H1 (cell line): ENCODE results near the gene INTS6. TPM values are rescaled to one million over a fixed set of nuclear protein-coding genes. Genes with fewer than 3 reads are reported as not detected.

Experiments used
- CTCF ChIA-PET: fragments of 300-600 bp; sonication (Branson Sonifier 250); formaldehyde crosslinking; loops from one replicate; lab custom pipeline; 2021; ENCODE audit not compliant: partially characterized antibody; lab: Charles Lee
- POLR2A ChIA-PET: fragments of 300-600 bp; sonication (Branson Sonifier 250); formaldehyde crosslinking; loops from one replicate; lab custom pipeline; 2021; ENCODE audit warnings: inconsistent platforms; ENCODE audit not compliant: partially characterized antibody; lab: Charles Lee
- DNase-seq, 2 experiments: peaks; one replicate each; pipeline versions ENCODE4 v3.0.0 to v3.0.0-alpha.2; 2010 to 2022; ENCODE audit warnings: low spot score in 2 of 2, low read depth in 1 of 2, mixed read lengths in 1 of 2
- FAIRE-seq: peaks from 2 replicates; lab custom pipeline; 2011; peaks lifted over from hg19 to GRCh38; lab: Jason Lieb, UNC
- H2AFZ ChIP-seq: 2 replicates; pipeline ENCODE4 v1.8.1; 2012; ENCODE audit warnings: low read length, inconsistent platforms
- H2AK5ac ChIP-seq: 2 replicates; pipeline ENCODE4 v1.6.1; 2013; ENCODE audit warnings: low read depth, low read length
- H2BK120ac ChIP-seq: replicated peaks from 2 replicates; pipeline ENCODE3; 2013; ENCODE audit warnings: low read depth, low read length, inconsistent platforms
- H2BK12ac ChIP-seq: 2 replicates; pipeline ENCODE4 v1.6.1; 2013; ENCODE audit warnings: low read depth, low read length
- H2BK15ac ChIP-seq: 2 replicates; pipeline ENCODE4 v1.6.1; 2013; ENCODE audit warnings: low read length
- H2BK20ac ChIP-seq: 2 replicates; pipeline ENCODE4 v1.6.1; 2013; ENCODE audit warnings: low read length
- H2BK5ac ChIP-seq: 2 replicates; pipeline ENCODE4 v1.6.1; 2013; ENCODE audit warnings: low read depth, low read length
- H3K14ac ChIP-seq: 2 replicates; pipeline ENCODE4 v1.6.1; 2013; ENCODE audit warnings: inconsistent platforms; ENCODE audit not compliant: insufficient read length
- H3K18ac ChIP-seq: 2 replicates; pipeline ENCODE4 v1.6.1; 2013; ENCODE audit warnings: low read length; ENCODE audit errors: extremely low read depth
- H3K23ac ChIP-seq: 2 replicates; pipeline ENCODE4 v1.6.1; 2013; ENCODE audit warnings: inconsistent platforms; ENCODE audit not compliant: insufficient read length
- H3K23me2 ChIP-seq: 2 replicates; pipeline ENCODE4 v1.6.1; 2013; ENCODE audit warnings: low read depth, low read length
- H3K27ac ChIP-seq: 2 replicates; pipeline ENCODE4 v1.6.1; 2011; ENCODE audit warnings: low read depth, low read length, inconsistent platforms
- H3K27me3 ChIP-seq, 4 experiments: replicated peaks in 1 of 4; 1 replicate in 1 of 4; 2 replicates in 3 of 4; pipeline versions ENCODE4 v1.6.1 to v1.8.1; 2011 to 2013; ENCODE audit warnings: low read length in 3 of 4, mild to moderate bottlenecking in 3 of 4, inconsistent platforms in 2 of 4, mixed read lengths in 2 of 4, moderate library complexity in 1 of 4; ENCODE audit not compliant: control insufficient read depth in 3 of 4, insufficient read depth in 3 of 4; ENCODE audit errors: extremely low read depth in 1 of 4
- H3K36me3 ChIP-seq, 4 experiments: 2 replicates each; pipeline versions ENCODE4 v1.6.1 to v1.8.1; 2011 to 2013; ENCODE audit warnings: mild to moderate bottlenecking in 4 of 4, low read length in 3 of 4, moderate library complexity in 2 of 4, control low read depth in 1 of 4, inconsistent platforms in 1 of 4; ENCODE audit not compliant: insufficient read depth in 4 of 4, control insufficient read depth in 2 of 4
- H3K4ac ChIP-seq: replicated peaks from 2 replicates; pipeline ENCODE3; 2013; ENCODE audit warnings: low read length, low read depth, mixed read lengths, inconsistent platforms; ENCODE audit not compliant: insufficient read length
- H3K4me1 ChIP-seq, 4 experiments: replicated peaks in 1 of 4; 1 replicate in 1 of 4; 2 replicates in 3 of 4; pipeline versions ENCODE4 v1.6.1 to v1.8.1; 2011 to 2013; ENCODE audit warnings: low read length in 3 of 4, inconsistent platforms in 2 of 4, mixed read lengths in 1 of 4; ENCODE audit not compliant: insufficient read depth in 4 of 4, control insufficient read depth in 3 of 4
- H3K4me2 ChIP-seq, 2 experiments: 2 replicates each; pipeline versions ENCODE4 v1.6.1 to v1.8.1; 2011 to 2013; ENCODE audit warnings: low read depth in 2 of 2, low read length in 2 of 2, control low read depth in 1 of 2, inconsistent platforms in 1 of 2, mild to moderate bottlenecking in 1 of 2; ENCODE audit not compliant: insufficient read depth in 1 of 2
- H3K4me3 ChIP-seq, 4 experiments: fragments of 200-600, 300-600 bp in 1 of 4; sonication (generic), shearing (Covaris generic), sonication (Bioruptor Twin) in 1 of 4; 2 replicates each; pipeline versions ENCODE4 v1.5.1 to v1.8.1; 2011 to 2016; ENCODE audit warnings: low read length in 4 of 4, low read depth in 3 of 4, control low read depth in 2 of 4, inconsistent platforms in 2 of 4, mild to moderate bottlenecking in 2 of 4, mixed read lengths in 1 of 4, moderate library complexity in 1 of 4; ENCODE audit not compliant: insufficient read depth in 2 of 4; ENCODE audit errors: extremely low read depth in 1 of 4
- H3K56ac ChIP-seq: replicated peaks from 2 replicates; pipeline ENCODE3; 2013; ENCODE audit warnings: low read depth, mild to moderate bottlenecking, mixed read lengths, low read length, inconsistent platforms; ENCODE audit not compliant: insufficient read length
- H3K79me1 ChIP-seq: 2 replicates; pipeline ENCODE4 v1.6.1; 2013; ENCODE audit warnings: low read depth, low read length, control low read depth
- H3K79me2 ChIP-seq, 2 experiments: 2 replicates each; pipeline versions ENCODE4 v1.6.1 to v1.8.1; 2012 to 2013; ENCODE audit warnings: low read length in 2 of 2, mild to moderate bottlenecking in 2 of 2, inconsistent platforms in 1 of 2; ENCODE audit not compliant: insufficient read depth in 2 of 2, control insufficient read depth in 1 of 2
- H3K9ac ChIP-seq, 4 experiments: replicated peaks in 1 of 4; 1 replicate in 1 of 4; 2 replicates in 3 of 4; pipeline versions ENCODE4 v1.6.1 to v1.8.1; 2011 to 2013; ENCODE audit warnings: low read depth in 3 of 4, low read length in 3 of 4, control low read depth in 2 of 4, mild to moderate bottlenecking in 2 of 4, moderate library complexity in 2 of 4, inconsistent platforms in 1 of 4; ENCODE audit errors: extremely low read depth in 1 of 4
- H3K9me3 ChIP-seq, 2 experiments: 2 replicates each; pipeline versions ENCODE4 v1.6.1 to v1.8.1; 2012 to 2013; ENCODE audit warnings: mild to moderate bottlenecking in 2 of 2, moderate library complexity in 2 of 2, control low read depth in 1 of 2, inconsistent platforms in 1 of 2, low read depth in 1 of 2, low read length in 1 of 2, mixed read lengths in 1 of 2; ENCODE audit not compliant: insufficient read depth in 2 of 2
- H4K20me1 ChIP-seq, 2 experiments: replicated peaks in 1 of 2; 2 replicates each; pipeline versions ENCODE3 to v1.8.1; 2011 to 2013; ENCODE audit warnings: inconsistent platforms in 2 of 2, low read length in 2 of 2, mild to moderate bottlenecking in 1 of 2; ENCODE audit not compliant: insufficient read depth in 2 of 2, control insufficient read depth in 1 of 2
- H4K5ac ChIP-seq: 2 replicates; pipeline ENCODE4 v1.6.1; 2013; ENCODE audit warnings: low read length, low read depth, mixed read lengths, inconsistent platforms; ENCODE audit not compliant: insufficient read length
- H4K8ac ChIP-seq: 2 replicates; pipeline ENCODE4 v1.8.0; 2013; ENCODE audit warnings: mild to moderate bottlenecking, moderate library complexity, low read length, inconsistent platforms; ENCODE audit not compliant: insufficient read depth; ENCODE audit errors: extremely low read depth
- H4K91ac ChIP-seq: replicated peaks from 2 replicates; pipeline ENCODE3; 2013; ENCODE audit warnings: low read length, mixed read lengths, inconsistent platforms; ENCODE audit not compliant: insufficient read length
- BRCA1 ChIP-seq: IDR thresholded peaks from 2 replicates; pipeline ENCODE4 v1.6.1; 2012; ENCODE audit warnings: low read depth, low read length, improper control_type of control experiment
- GTF2F1 ChIP-seq: IDR thresholded peaks from 2 replicates; pipeline ENCODE4 v1.6.1; 2012; ENCODE audit warnings: low read depth, low read length, improper control_type of control experiment, borderline replicate concordance
- HDAC2 ChIP-seq, 2 experiments: fragments of 300-600 bp in 1 of 2; sonication (generic) in 1 of 2; IDR thresholded peaks; 2 replicates each; pipeline ENCODE4 v1.6.1; 2011 to 2012; ENCODE audit warnings: low read depth in 2 of 2, low read length in 2 of 2, mild to moderate bottlenecking in 2 of 2, moderate library complexity in 2 of 2, borderline replicate concordance in 1 of 2, inconsistent platforms in 1 of 2
- TBP ChIP-seq: IDR thresholded peaks from 2 replicates; pipeline ENCODE4 v1.6.1; 2011; ENCODE audit warnings: low read depth, low read length, improper control_type of control experiment
- WGBS, 2 experiments: shearing (Covaris generic) in 1 of 2; methylation state at CpG; one replicate each; pipeline versions ENCODE4 v1.1.6 to v1.1.7; 2013 to 2015; ENCODE audit warnings: low lambda C conversion rate in 2 of 2, mixed read lengths in 2 of 2, inconsistent platforms in 1 of 2, low coverage in 1 of 2, missing lambda C conversion rate in 1 of 2; ENCODE audit not compliant: insufficient replicate concordance in 2 of 2, insufficient coverage in 1 of 2, insufficient read length in 1 of 2; ENCODE audit errors: extremely low coverage in 1 of 2, missing lambda C conversion rate in 1 of 2; 5-methylcytosine and 5-hydroxymethylcytosine counted together
- polyA plus RNA-seq, 7 experiments: library from polyadenylated mRNA; depleted of rRNA in 3 of 7; stranded (reverse) in 5 of 7; unstranded in 2 of 7; fragments of >200 nt in 5 of 7; fragments of 200-250 nt in 2 of 7; gene quantifications; 1 replicate in 5 of 7; 2 replicates in 1 of 7; 4 replicates in 1 of 7; pipeline versions ENCODE4 v1.2.1 to v1.2.3, GENCODE V29; 2011 to 2013; ENCODE audit warnings: missing spikeins in 2 of 7, mixed read lengths in 2 of 7
- total RNA-seq: library from RNA; stranded (reverse); fragmentation: NEBNext Ultra II Directional; extraction: Animal tissue kit (Norgen Biotek cat#: 25700); gene quantifications from 2 replicates; pipeline ENCODE4 v1.2.1, GENCODE V29; 2021

INTS6 gene
- total and polyA plus RNA-seq, 2 of the 8 experiments (the other 6 are each of a cell fraction or from before 2014, with no cell fraction given): 12.6 to 42.8 TPM

DNA sequence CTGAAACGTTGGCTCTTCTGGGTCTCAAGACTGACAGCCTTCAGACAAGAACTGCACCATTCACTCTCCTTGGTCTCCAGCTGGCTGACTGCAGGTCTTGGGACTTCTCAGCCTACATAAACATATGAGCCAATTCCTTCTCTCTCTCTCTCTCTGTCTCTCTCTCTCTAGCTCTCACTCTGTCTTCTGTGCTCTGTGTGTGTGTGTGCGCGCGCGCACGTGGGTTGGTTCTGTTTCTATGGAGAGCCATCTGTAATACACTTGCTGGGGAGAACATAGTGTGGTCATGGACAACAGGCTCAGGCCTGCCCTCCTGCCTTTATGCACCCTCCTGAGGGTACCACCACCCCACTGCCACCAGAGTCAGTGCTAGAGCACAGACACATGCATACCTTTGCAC, 127.0 kb downstream of the INTS6 start:
- no peaks in the 10 kb centered on the region; the same call in 1 of the 2 replicates for H3K23me2 ChIP-seq
- H4K91ac ChIP-seq: peak overlapping the region; percentile 12
- H2AFZ ChIP-seq: no peak overlapping the region
- DNase-seq (no peak), FAIRE-seq (no peak)
- 93% methylated on average over 6 of the region's 6 CpGs; no CpG with 5 or more reads in 1 of the 2 experiments for WGBS, 2 experiments
- H4K5ac ChIP-seq: peak overlapping the region; percentile 18
- H2BK15ac ChIP-seq: peak overlapping the region; percentile 93; the same call in 1 of the 2 replicates
- H2BK12ac ChIP-seq: peak overlapping the region; percentile 86; the same call in 1 of the 2 replicates
- H3K27ac ChIP-seq: no peak overlapping the region
- peak overlapping the region; percentile 54 for H3K4ac ChIP-seq
- H3K14ac ChIP-seq: no peak overlapping the region
- no peaks in the 10 kb centered on the region for H3K9me3 ChIP-seq
- no peaks in the 10 kb centered on the region for H4K20me1 ChIP-seq
- no peaks in the 10 kb centered on the region for H3K79me2 ChIP-seq
- no peak overlapping the region; the same call in 1 of the 2 replicates for H4K8ac ChIP-seq
- H2BK120ac ChIP-seq: peak overlapping the region; percentile 13
- ChIA-PET POLR2A (interaction anchor here (0.9 to 2.1 kb wide), 3 partner anchors 13 to 170 kb away, joined by 3 to 5 read pairs (median 3); no protein-coding TSS in a partner anchor), CTCF (interaction anchor here (0.5 to 1.3 kb wide), 4 partner anchors 10 to 180 kb away, joined by 3 to 4 read pairs (median 3); no protein-coding TSS in a partner anchor)
- no peaks in the 10 kb centered on the region for H3K79me1 ChIP-seq
- peak overlapping the region in 1 of 2 experiments; percentile 8; a peak in 1 of 4 replicates for H3K4me2 ChIP-seq
- no peak overlapping the region for H3K9ac ChIP-seq
- H2AK5ac ChIP-seq: no peak overlapping the region
- peak overlapping the region; percentile 94; the same call in 1 of the 2 replicates for H2BK20ac ChIP-seq
- H3K18ac ChIP-seq: peak overlapping the region; percentile 89
- H3K56ac ChIP-seq: no peak overlapping the region
- H3K4me3 ChIP-seq: no peak overlapping the region
- H3K4me1 ChIP-seq: peaks cover 4 to 16% (median 15%) of the 10 kb centered on the region in 4 experiments; a peak in 6 of 7 replicates
- no peak overlapping the region for H3K23ac ChIP-seq
- H3K27me3 ChIP-seq: no peaks in the 10 kb centered on the region
- no peaks in the 10 kb centered on the region for H3K36me3 ChIP-seq
- H2BK5ac ChIP-seq: peak overlapping the region; percentile 45; the same call in 1 of the 2 replicates
- TF ChIP-seq TBP (no peak), BRCA1 (no peak), GTF2F1 (no peak), HDAC2 (IDR thresholded peaks at IDR 0.05; ENCODE audit: borderline replicate concordance in 1 of 2, low read depth in 2 of 2, low read length in 2 of 2) (no peak)
